ENCODE data around the gene QSOX2.

QSOX2 gene

DNA sequence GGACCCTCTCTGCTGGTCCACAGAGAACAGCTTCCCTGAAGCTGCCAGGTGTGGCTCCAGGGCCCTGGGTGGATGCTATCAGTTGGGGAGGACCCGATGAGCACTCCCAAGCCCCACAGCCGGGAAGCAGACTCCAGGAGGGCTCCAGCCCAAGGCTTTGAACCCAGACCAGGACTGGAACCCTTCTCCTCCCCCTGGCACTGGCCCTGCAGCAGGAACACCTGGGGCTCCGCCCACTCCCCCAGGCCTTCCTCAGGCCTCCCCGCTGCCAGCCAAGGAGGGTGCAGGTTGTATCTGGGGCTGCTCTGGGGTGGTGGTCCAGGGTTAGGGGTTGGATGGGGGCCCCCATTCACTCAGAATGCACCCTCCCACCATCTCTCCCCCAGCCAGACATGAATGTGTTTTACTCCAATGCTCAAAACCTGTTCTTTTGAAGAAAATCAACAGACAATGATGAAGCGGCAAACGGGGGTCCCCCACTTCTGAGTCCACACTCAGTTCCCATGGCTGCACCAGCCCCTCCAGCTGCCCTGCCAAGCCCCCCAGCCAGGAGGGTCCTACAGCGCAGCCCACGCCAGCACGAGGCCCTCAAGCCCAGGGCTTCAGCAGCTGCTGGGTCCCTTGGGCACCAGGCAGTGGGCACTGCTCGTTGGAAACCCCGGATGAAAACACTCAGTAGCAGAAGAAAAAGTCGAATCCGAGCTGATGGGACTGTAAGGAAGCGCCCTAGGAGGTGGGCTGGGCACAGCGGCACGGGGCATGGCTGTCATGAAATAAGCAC is 35.1 kb upstream of the QSOX2 start:
- no peak overlapping the region for H3K9ac ChIP-seq (ENCODE audit: low read length)
- peaks cover 19% of the 10 kb centered on the region; the same call in 1 of the 2 replicates for H3K27me3 ChIP-seq (ENCODE audit: insufficient read depth, low read length)
- no peak overlapping the region for H3K4me3 ChIP-seq (ENCODE audit: low read depth, low read length, poor library complexity, severe bottlenecking)

GRCh38 chr9:136279471-136279870 is 33.9 kb upstream of the QSOX2 start:
- Histone ChIP-seq H2AFZ (ENCODE audit: low read length) (no peak overlapping the region), H3K4me2 (ENCODE audit: low read length) (no peak overlapping the region), H3K4me1 (ENCODE audit: insufficient read depth, low read length, severe bottlenecking) (peaks cover 3% of the 10 kb centered on the region), H3K9me3 (ENCODE audit: low read length) (no peaks in the 10 kb centered on the region), H3K27ac (ENCODE audit: low read depth, low read length, poor library complexity, severe bottlenecking) (no peak overlapping the region), H3K27me3 (ENCODE audit: insufficient read depth, low read length) (peaks cover 27% of the 10 kb centered on the region), H3F3A (ENCODE audit: insufficient read depth, low read length) (no peaks in the 10 kb centered on the region), H4K20me1 (ENCODE audit: insufficient read depth, low read length) (no peaks in the 10 kb centered on the region), H3K4me3 (ENCODE audit: low read depth, low read length, poor library complexity, severe bottlenecking) (no peak overlapping the region), H3K9me2 (ENCODE audit: low read depth, low read length) (no peaks in the 10 kb centered on the region), H3K9ac (ENCODE audit: low read length) (no peak overlapping the region), H3K79me2 (ENCODE audit: insufficient read depth, low read length) (no peaks in the 10 kb centered on the region), H3K36me3 (ENCODE audit: insufficient read depth, low read length) (no peaks in the 10 kb centered on the region)
- TF ChIP-seq, protein P1, sequence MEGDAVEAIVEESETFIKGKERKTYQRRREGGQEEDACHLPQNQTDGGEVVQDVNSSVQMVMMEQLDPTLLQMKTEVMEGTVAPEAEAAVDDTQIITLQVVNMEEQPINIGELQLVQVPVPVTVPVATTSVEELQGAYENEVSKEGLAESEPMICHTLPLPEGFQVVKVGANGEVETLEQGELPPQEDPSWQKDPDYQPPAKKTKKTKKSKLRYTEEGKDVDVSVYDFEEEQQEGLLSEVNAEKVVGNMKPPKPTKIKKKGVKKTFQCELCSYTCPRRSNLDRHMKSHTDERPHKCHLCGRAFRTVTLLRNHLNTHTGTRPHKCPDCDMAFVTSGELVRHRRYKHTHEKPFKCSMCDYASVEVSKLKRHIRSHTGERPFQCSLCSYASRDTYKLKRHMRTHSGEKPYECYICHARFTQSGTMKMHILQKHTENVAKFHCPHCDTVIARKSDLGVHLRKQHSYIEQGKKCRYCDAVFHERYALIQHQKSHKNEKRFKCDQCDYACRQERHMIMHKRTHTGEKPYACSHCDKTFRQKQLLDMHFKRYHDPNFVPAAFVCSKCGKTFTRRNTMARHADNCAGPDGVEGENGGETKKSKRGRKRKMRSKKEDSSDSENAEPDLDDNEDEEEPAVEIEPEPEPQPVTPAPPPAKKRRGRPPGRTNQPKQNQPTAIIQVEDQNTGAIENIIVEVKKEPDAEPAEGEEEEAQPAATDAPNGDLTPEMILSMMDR (IDR thresholded peaks at IDR 0.05; ENCODE audit: low read length) = no peak
- no peak for TF ChIP-seq EZH2 (IDR thresholded peaks at IDR 0.05; ENCODE audit: borderline replicate concordance, low read length)

More for the DNA sequence above, 35.1 kb upstream of the QSOX2 start:
- Histone ChIP-seq H2AFZ (ENCODE audit: low read length) (no peak overlapping the region), H3K4me1 (ENCODE audit: insufficient read depth, low read length, severe bottlenecking) (peaks cover 3% of the 10 kb centered on the region), H3F3A (ENCODE audit: insufficient read depth, low read length) (no peaks in the 10 kb centered on the region), H3K79me2 (ENCODE audit: insufficient read depth, low read length) (no peaks in the 10 kb centered on the region), H3K9me2 (ENCODE audit: low read depth, low read length) (no peaks in the 10 kb centered on the region), H3K36me3 (ENCODE audit: insufficient read depth, low read length) (no peaks in the 10 kb centered on the region), H3K27ac (ENCODE audit: low read depth, low read length, poor library complexity, severe bottlenecking) (no peak overlapping the region), H4K20me1 (ENCODE audit: insufficient read depth, low read length) (no peaks in the 10 kb centered on the region), H3K4me2 (ENCODE audit: low read length) (no peak overlapping the region), H3K9me3 (ENCODE audit: low read length) (no peaks in the 10 kb centered on the region)
- no peak for TF ChIP-seq EZH2 (IDR thresholded peaks at IDR 0.05; ENCODE audit: borderline replicate concordance, low read length)
- TF ChIP-seq, protein P1 (IDR thresholded peaks at IDR 0.05; ENCODE audit: low read length) = no peak

- H3K4me1 ChIP-seq (ENCODE audit: insufficient read depth, low read length, severe bottlenecking) = peaks cover 3% of the 10 kb centered on the region
- no peaks in the 10 kb centered on the region for H3K9me3 ChIP-seq (ENCODE audit: low read length)
- peaks cover 28% of the 10 kb centered on the region for H3K27me3 ChIP-seq (ENCODE audit: insufficient read depth, low read length)
- no peak for TF ChIP-seq EZH2 (IDR thresholded peaks at IDR 0.05; ENCODE audit: borderline replicate concordance, low read length)
- TF ChIP-seq, protein P1 (IDR thresholded peaks at IDR 0.05; ENCODE audit: low read length) = no peak
- no peaks in the 10 kb centered on the region for H3K36me3 ChIP-seq (ENCODE audit: insufficient read depth, low read length)
- no peak overlapping the region for H3K9ac ChIP-seq (ENCODE audit: low read length)
- H3K4me3 ChIP-seq (ENCODE audit: low read depth, low read length, poor library complexity, severe bottlenecking) = no peak overlapping the region
- no peak overlapping the region for H2AFZ ChIP-seq (ENCODE audit: low read length)
- H3K27ac ChIP-seq (ENCODE audit: low read depth, low read length, poor library complexity, severe bottlenecking) = no peak overlapping the region
- no peak overlapping the region for H3K4me2 ChIP-seq (ENCODE audit: low read length)
- no peaks in the 10 kb centered on the region for H3K79me2 ChIP-seq (ENCODE audit: insufficient read depth, low read length)
- H3K9me2 ChIP-seq (ENCODE audit: low read depth, low read length) = no peaks in the 10 kb centered on the region
- no peaks in the 10 kb centered on the region for H4K20me1 ChIP-seq (ENCODE audit: insufficient read depth, low read length)
- H3F3A ChIP-seq (ENCODE audit: insufficient read depth, low read length) = no peaks in the 10 kb centered on the region
Measured at GRCh38 chr9:136278894-136279293, 33.3 kb upstream of the QSOX2 start.
